ENCODE measurements around the gene RELA.
"Not testable (repeated sequence)": the region's sequence is repeated elsewhere in the genome, so short reads cannot be mapped to it uniquely, and the experiment has no call there.

RELA gene

DNA sequence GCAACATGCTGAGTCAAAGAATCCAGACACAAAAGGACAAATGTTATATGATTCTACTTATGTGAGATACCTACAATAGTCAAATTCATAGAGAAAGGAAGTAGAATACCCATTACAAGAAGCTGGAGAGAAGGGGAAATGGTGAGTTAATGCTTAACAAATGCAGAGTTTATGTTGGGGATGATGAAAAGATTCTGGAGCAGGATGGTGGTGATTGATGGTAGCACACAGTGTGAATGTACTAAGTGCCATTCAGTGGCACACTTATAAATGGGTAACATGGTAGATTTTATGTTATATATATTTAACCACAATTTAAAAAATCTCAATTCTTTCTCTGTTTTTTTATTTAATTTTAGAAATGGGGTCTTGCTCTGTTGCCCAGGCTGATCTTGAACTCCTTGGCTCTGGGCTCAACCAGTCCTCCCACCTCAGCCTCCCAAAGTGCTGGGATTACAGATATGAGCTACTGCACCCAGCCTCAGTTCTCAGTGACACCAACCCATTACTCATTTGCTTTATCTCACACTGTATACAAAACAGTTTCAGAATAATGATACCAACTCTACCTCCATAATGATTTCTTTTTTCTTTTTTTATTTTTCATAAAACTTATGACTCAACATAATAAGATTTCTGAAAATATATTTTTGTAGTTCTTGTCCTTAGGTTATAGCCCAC lies 9.6 kb upstream of the RELA start:
- no peak overlapping the region for H3K4me3 ChIP-seq (ENCODE audit: low read depth, low read length)

DNA sequence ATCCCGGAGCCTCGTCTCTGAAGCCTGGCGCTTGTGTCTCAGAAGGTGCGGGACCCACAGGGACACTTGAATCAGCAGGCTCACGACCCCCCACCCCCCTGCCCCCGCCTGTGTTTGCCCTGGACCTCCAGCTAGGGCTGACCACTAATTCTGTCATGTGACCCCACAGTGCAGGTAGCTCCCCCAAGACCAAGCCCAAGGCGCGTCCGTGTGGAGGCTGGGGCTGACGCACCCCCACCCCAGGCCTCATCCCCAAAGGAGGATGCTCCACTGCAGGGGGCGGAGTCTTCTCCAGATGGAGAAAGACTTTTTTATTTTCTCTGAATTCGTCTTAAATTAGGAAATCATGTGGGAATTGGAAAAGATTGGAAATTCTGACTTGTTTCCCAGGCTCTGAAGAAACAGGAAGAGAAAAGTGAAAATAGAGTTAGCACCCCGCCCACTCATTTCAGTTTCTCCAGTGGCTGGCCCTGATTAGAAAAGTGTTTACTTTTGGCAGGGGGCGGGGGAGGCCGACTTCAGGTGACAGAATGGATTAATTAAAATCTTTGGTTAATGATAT lies 1.0 kb upstream of the RELA start:
- H3K4me3 ChIP-seq (ENCODE audit: low read depth, low read length) = peak overlapping the region; percentile 73

DNA sequence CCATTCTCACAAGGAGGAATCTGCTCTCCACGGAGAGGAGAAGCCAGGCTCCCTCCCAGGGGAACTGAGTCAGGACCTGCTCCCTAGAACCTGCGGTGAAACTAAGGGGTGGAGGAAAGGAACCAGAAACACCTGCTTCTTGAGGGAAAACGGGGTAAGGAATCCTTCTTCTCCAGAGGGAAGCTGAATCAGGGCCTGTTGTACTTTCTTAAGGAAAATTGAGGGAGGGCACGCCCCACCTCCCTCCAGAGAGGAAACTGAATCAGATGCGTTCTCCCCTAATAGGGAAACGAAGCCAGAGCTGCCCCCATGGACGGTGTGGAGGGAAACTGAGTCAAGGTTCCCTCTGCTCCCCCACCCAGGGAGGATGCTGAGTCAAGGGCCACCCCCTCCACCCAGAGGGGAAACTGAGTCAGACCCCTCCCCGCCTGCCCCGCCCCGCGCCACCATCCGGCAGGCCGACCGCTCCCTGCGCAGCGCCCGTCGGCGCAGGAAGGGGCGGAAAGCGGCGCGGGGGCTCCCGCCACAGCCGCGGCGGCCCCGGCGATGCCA lies 393 bp downstream of the RELA start:
- peak overlapping the region; percentile 85 for H3K4me3 ChIP-seq (ENCODE audit: low read depth, low read length)

DNA sequence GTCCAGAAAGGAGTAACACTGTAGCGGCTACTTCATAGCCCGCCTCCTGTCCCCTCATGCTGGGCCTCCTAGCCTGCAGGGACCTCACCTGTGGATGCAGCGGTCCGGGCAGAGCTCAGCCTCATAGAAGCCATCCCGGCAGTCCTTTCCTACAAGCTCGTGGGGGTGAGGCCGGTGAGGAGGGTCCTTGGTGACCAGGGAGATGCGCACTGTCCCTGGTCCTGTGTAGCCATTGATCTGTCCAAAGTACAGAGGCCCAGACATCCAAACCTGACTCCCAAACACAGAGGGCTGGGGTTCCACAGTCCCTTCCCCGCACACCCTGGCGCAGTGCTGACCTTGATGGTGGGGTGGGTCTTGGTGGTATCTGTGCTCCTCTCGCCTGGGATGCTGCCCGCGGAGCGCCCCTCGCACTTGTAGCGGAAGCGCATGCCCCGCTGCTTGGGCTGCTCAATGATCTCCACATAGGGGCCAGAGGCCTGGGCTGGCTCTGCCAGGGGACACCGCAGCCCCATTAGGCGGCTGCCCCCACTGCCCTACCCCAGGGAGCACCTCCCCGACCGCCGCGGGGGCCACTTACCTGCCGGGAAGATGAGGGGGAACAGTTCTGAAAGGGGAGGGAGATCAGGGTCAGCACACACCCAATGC lies 993 bp downstream of the RELA start:
- peak overlapping the region; percentile 85 for H3K4me3 ChIP-seq (ENCODE audit: low read depth, low read length)

DNA sequence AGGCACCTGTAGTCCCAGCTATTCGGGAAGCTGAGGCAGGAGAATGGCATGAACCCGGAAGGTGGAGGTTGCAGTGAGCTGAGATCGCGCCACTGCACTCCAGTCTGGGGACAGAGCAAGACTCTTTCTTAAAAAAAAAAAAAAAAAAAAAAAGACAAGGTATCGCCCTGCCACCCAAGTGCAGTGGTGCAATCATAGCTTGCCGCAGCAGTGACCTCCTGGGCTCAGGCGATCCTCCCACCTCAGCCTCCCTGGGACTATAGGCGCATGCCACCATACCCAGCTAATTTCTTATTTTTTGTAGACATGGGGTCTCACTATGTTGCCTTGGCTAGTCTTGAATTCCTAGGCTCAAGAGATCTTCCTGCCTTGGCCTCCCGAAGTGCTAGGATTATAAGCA lies 1.8 kb downstream of the RELA start:
- H3K4me3 ChIP-seq (ENCODE audit: low read depth, low read length) = not testable (repeated sequence)

DNA sequence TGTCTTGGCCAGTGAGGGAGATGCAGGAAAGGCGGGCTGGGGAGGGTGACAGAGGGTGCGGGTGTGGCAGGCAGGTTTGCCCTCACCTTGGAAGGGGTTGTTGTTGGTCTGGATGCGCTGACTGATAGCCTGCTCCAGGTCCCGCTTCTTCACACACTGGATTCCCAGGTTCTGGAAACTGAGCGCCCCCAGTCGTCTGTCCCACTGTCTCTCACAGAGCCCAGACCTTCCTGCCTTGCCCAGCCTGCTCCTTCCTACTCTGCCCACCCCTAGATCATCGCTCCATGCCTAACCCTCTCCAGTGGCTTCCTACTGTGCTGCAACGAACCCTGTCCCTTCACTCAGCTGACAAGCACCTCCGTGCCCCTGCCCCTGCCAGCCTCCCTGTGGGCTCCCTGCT lies 2.7 kb downstream of the RELA start:
- no peak overlapping the region for H3K4me3 ChIP-seq (ENCODE audit: low read depth, low read length)

DNA sequence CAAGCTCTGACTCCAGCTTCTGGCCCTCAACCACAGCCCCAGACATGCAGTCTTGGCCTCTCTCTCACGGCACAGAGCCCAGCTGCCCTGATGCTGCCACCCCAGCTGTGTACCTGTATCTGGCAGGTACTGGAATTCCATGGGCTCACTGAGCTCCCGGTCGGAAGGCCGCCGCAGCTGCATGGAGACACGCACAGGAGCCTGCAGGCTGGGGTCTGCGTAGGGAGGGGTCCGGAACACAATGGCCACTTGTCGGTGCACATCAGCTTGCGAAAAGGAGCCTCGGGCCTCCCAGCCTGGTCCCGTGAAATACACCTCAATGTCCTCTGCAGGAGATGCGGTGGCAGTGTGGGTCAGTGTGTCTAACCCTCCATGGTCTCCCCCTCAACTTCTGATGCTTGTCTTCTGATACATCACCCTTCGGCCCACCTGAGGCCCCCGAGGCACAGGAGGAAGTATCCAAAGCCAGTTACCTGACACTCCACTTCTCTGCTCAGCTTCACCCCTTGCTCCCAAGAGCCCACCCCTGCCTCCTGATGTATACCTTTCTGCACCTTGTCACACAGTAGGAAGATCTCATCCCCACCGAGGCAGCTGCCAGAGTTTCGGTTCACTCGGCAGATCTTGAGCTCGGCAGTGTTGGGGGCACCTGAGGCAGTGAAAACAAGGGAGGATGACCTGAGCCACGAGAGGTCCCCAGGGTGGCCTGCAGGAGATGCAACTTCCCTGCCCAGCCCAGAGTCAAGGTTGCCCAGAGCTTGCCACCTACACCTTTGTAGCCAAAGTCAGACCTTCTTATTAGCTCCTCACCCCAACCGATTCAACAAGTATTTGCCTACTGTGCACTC lies 4.3 kb downstream of the RELA start:
- H3K4me3 ChIP-seq (ENCODE audit: low read depth, low read length) = no peak overlapping the region

DNA sequence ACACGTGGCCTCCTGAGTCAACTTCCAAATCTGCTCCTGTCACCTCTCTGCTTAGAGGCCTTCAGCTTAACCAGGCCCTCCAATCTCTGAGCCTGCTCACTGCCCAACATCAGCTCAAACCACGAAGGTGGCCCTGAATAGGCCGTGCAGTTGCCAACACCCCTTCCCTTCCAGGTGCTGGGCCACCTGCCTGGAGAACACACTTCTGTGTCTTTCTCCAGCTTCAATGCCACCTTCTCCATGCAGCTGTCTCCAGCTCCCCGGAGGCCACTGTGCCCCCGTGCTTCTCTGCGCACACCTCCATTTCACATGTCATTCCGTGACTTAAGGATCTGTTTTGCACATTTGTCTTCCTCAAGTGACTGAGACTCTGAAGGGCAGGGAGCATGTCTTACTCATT lies 5.3 kb downstream of the RELA start:
- no peak overlapping the region for H3K4me3 ChIP-seq (ENCODE audit: low read depth, low read length)

DNA sequence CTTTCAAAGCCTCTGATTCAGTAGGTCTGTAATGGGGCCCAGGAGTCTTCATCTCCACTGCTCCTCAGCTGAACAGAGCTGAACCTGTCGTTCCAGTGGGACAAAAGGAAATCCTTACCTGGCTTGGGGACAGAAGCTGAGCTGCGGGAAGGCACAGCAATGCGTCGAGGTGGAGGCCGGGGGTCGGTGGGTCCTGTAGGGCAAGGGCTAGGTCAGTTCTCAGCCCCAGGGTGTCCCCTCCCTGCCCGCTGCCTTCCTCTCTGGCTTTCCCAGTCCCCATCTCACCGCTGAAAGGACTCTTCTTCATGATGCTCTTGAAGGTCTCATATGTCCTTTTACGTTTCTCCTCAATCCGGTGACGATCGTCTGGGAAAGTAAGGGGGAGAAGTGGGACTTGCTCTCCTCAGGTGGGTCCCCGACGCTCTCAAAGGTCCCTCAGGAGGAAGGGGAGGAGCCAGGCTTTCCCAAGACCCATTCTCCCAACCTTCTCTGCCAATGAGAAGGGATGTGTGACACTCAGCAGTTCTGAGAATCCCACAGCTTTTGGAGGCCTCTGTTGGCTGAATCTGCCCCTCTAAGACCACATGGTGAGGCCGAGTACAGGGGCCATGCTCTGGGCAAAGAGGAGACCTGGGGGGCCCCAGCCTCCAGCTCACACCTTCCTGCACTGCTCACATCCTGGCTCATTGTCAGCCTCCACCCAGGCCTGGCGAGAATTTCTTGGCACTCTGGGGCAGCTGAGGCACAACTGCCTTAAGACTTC lies 7.0 kb downstream of the RELA start:
- no peak overlapping the region for H3K4me3 ChIP-seq (ENCODE audit: low read depth, low read length)

DNA sequence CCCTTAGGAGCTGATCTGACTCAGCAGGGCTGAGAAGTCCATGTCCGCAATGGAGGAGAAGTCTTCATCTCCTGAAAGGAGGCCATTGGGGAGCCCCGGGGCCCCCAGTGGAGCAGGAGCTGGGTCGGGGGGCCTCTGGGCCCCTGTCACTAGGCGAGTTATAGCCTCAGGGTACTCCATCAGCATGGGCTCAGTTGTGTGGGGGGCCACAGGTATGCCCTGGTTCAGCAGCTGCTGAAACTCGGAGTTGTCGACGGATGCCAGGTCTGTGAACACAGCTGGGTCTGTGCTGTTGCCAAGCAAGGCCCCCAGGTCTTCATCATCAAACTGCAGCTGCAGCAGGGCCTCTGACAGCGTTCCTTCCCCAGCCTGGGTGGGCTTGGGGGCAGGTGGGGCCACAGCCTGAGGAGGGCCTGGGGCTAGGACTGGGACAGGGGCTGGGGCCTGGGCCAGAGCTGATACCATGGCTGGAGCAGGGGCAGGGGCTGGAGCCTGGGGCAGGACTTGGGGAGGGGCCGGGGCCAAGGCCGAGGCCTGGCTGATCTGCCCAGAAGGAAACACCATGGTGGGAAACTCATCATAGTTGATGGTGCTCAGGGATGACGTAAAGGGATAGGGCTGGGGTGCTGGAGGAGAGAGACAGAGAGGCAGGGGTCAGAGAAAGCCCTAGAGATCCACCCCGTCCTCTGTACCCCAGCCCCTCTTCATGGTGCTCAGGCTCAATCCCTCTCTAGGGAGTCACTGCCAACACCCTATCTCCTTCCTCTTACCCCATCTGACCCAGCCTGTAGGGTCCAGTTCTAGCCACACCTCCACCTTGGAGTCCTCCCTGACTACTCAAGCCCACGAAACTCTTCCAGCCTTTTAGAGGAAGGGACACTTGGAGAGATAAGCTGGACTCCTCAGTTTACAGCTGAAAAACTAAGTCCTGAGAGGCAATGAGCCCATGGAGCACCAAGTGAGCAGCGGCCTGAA lies 8.1 kb downstream of the RELA start:
- H3K4me3 ChIP-seq (ENCODE audit: low read depth, low read length) = no peak overlapping the region

DNA sequence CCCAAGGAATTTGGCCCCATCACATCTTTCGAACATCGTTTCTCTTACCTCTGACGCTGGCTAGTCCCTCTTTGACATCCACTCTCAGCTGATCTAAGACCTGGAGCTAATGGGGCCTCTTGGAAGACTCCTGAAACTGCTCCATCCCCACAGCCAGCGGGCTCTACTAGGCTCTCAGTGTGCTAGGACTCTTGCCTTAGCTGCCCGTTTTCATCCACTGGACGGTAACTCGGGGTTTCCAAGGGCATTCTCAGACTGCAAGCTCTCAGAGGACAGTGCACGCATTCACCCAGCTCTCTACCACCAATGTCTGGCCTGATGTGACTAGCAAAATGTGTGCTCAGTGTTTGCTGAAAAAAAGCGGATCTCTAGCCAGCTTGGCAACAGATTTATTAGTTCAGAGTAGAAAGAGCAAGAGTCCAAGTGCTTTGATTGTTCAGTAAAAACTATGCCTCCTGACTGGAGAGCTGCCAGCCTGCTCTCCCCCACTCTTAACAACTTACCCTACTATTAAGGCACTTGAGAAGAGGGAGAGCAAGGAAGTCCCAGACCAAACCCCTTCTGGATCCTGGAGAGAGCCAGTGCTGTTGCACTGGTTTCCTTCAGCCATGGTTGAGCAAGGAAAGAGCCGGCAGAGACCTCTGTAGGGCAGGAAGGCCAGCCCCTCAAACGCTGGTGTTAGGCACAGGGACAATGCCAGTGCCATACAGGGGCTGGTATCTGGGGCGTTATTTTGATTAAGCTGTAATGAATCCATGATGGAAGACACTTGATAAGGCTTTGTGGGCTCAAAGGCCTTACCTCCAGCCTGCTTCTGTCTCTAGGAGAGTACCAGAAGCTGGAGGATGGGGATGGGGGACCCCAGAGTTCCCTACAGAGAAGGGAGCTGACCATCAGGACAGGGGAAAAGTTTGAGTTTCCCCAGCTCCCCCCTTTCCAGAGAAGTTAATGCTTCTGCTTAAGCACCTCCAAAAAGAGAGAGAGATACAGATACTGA lies 9.2 kb downstream of the RELA start:
- peak overlapping the region; percentile 51 for H3K4me3 ChIP-seq (ENCODE audit: low read depth, low read length)

DNA sequence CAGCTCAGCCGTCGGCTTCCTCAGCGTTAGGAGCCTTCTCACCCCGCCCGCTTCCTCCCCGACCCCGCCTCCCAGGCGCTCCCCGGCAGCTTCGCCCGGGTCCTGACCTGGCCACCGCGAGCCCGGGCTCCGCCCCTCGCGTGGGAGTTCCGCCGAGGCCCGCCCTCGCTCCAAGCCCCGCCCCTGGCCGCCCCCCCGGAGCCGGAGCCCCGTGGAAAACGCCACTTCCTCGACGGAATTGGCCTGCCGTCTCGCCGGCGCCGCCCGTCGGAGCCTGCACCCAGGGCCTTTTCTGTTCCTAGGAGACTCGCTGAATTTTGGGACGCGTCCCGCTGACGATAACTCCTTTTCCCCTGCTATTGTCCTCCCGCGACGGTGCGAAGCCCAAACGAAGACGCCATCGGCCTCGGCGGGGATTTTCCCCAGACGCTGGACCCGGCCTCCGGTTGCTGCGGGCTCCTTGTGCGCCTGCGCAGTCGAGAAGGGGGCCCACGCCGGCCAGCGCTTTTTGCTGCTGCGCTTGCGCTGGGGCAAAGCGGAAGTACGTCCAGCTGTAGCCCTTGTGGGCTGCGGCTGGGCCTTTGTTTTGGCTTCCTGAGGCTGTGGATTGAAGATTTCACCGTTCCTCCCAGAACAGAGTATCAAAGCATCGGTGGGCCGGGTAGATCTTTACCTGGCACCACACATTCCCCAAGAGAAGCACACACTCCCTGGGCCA lies 10.0 kb downstream of the RELA start:
- peak overlapping the region; percentile 51 for H3K4me3 ChIP-seq (ENCODE audit: low read depth, low read length)

DNA sequence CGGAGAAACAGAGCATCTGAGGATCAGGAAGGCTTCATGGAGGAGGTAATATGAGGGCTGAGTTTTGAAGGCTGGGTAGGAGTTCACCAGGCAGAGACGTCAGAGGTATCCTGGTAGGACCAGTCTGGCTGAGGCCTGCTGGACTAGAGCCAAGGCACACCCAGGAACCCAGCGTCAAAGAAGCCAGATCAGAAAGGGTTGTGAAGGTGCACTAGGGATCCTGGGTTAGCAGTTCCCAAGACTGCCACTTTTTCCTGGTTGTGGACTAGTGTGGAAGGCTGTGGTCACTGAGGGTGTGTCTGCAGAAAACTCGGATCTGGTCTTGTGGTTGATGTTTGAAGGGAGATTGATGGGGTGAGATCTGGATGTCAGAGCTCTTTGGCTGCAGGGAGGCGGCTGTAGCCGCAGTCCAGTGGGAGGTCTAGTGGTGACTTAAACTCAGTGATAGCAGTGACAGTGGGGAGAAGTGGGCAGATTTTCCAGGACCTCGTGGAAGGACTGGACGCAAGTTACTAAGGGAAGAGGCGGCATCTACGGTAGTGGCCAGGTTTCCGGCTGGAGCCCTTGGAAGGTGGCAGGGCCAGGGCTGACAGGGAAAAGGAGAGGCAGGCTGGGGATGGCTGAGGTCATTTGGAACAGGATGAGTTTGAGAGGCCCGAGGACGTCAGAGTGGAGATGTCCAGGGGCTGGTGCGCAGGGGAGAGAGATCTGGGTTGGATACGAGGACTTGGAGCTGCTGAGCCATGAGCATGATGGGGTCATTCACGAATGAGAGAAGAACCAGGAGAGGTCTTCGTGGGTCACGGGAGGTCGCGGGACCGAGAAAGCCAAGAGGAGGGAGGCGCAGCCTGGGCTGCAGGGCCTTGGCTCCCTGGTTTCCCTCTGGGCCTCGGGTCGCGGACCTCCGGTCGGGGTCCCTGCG lies 10.9 kb downstream of the RELA start:
- H3K4me3 ChIP-seq (ENCODE audit: low read depth, low read length) = peak overlapping the region; percentile 47

DNA sequence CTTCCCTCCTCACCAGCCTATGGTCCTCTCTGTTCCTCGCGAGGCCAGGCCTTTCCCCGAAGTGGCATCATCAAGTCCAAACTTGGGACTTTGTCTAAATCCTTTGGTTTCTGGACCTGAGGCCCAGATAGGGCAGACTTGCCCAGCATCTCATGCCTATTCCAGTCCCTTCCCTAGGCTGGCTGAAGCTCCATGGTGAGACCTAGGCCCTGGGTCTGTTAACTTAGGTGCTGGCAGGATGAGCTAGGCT lies 11.5 kb downstream of the RELA start:
- no peak overlapping the region for H3K4me3 ChIP-seq (ENCODE audit: low read depth, low read length)

DNA sequence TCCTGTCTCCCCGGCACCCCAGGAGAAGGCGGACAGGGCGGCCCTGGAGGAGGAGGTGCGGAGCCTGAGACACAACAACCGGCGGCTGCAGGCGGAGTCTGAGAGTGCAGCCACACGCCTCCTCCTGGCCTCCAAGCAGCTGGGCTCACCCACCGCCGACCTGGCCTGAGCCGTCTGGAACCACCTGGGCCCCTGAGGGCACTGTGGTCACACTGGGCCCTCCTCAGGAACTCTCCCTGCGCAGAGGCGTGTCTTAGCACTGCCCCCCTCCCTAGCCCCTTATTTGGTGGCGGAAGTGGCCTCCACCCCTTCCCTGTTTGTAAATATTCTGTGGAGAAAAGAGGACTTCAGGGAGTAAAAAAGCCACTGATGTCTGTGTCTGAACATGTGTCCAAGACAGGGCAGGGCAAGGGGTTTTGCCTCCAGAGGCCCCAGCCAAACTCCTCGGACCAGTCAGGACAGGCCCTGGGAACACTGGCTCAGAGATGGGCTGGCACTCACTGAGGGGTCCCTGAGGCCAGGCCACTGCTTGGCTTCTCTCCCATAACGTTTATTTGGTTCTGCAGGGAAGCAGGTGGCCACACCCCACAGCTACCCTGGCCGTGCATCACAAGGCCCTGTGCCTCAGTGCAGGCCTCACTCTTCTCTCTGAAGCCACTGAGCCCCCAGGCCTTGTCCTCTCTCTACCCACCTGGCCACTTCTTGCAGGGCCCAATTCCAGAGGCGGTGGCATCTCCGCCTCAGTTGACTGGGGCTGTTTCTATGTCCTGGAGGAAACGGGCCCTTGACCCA lies 12.0 kb downstream of the RELA start:
- no peak overlapping the region for H3K4me3 ChIP-seq (ENCODE audit: low read depth, low read length)

Measured in iPS-11a (cell line).